Activated T-cell treated with anti-CD3 and anti-CD28 coated beads, Interleukin-2, amount 50 U/mL, for 4 hours (primary cell): ENCODE measurements around the gene WDR83. TPM values are rescaled to one million over a fixed set of nuclear protein-coding genes. Genes with fewer than 3 reads are reported as not detected.
A peak's percentile ranks its signal among the peaks of the same experiment; 100 is the strongest.
"Not testable (repeated sequence)": the region's sequence is repeated elsewhere in the genome, so short reads cannot be mapped to it uniquely, and the experiment has no call there.

Source experiments
- ATAC-seq, 2 donors: fragments of 200-7000 bp; cut with Tn5 transposase; one replicate each; pipeline ENCODE4 v1.10.0; 2021
- DNase-seq: peaks from one replicate; pipeline ENCODE4 v3.0.0-alpha.2; 2020
- H3K27me3 Mint-ChIP-seq: one replicate; pipeline ENCODE4 v1.8.0; 2021; ENCODE audit warnings: low read depth, mixed read lengths
- H3K36me3 Mint-ChIP-seq: one replicate; pipeline ENCODE4 v1.8.0; 2022; ENCODE audit warnings: mixed read lengths; ENCODE audit not compliant: insufficient read depth
- H3K4me1 Mint-ChIP-seq: one replicate; pipeline ENCODE4 v1.8.0; 2021; ENCODE audit warnings: low read depth, mixed read lengths
- H3K4me3 Mint-ChIP-seq: one replicate; pipeline ENCODE4 v1.8.0; 2021; ENCODE audit warnings: mild to moderate bottlenecking, moderate library complexity, mixed read lengths
- H3K9me3 Mint-ChIP-seq: one replicate; pipeline ENCODE4 v1.8.0; 2021; ENCODE audit warnings: mixed read lengths
- total RNA-seq, 3 donors: library from RNA; stranded (reverse); gene quantifications; one replicate each; pipeline ENCODE4 v1.2.1, GENCODE V29; 2021

The WDR83 gene
- total RNA-seq, 3 donors from 2014 or later, result 27.8 to 29.6 (median 28.3) TPM

GRCh38 chr19:12703046-12703445, 36.4 kb downstream of the WDR83 start:
- peak; percentile 67 to 72 for ATAC-seq
- Mint-ChIP-seq H3K4me1 (peaks cover 2% of the 10 kb centered on the region), H3K27me3 (no peaks in the 10 kb centered on the region), H3K36me3 (peaks cover 35% of the 10 kb centered on the region), H3K4me3 (no peak overlapping the region), H3K9me3 (no peaks in the 10 kb centered on the region)
- DNase-seq, result no peak

GRCh38 chr19:12705169-12705568, 38.6 kb downstream of the WDR83 start:
- Mint-ChIP-seq H3K36me3 (peaks cover 34% of the 10 kb centered on the region), H3K4me3 (no peak overlapping the region), H3K9me3 (no peaks in the 10 kb centered on the region), H3K4me1 (no peaks in the 10 kb centered on the region), H3K27me3 (no peaks in the 10 kb centered on the region)
- ATAC-seq (no peak), DNase-seq (no peak)

GRCh38 chr19:12705654-12706331, 39.2 kb downstream of the WDR83 start:
- Mint-ChIP-seq H3K27me3 (no peaks in the 10 kb centered on the region), H3K4me3 (no peak overlapping the region), H3K36me3 (peaks cover 40% of the 10 kb centered on the region), H3K9me3 (no peaks in the 10 kb centered on the region), H3K4me1 (no peaks in the 10 kb centered on the region)
- no peak for ATAC-seq
- no peak for DNase-seq

- H3K4me3 Mint-ChIP-seq, result no peak overlapping the region
- ATAC-seq, result no peak
- no peaks in the 10 kb centered on the region for H3K9me3 Mint-ChIP-seq
Measured at GRCh38 chr19:12706332-12706718, 39.7 kb downstream of the WDR83 start.

GRCh38 chr19:12708641-12709040, 42.0 kb downstream of the WDR83 start:
- Mint-ChIP-seq H3K36me3 (peaks cover 35% of the 10 kb centered on the region), H3K4me3 (no peak overlapping the region), H3K4me1 (no peaks in the 10 kb centered on the region), H3K9me3 (no peaks in the 10 kb centered on the region), H3K27me3 (no peaks in the 10 kb centered on the region)
- ATAC-seq, result no peak
- DNase-seq, result no peak

More at GRCh38 chr19:12706332-12706718, 39.7 kb downstream of the WDR83 start:
- no peak for DNase-seq
- peaks cover 38% of the 10 kb centered on the region for H3K36me3 Mint-ChIP-seq
- H3K4me1 Mint-ChIP-seq, result no peaks in the 10 kb centered on the region
- no peaks in the 10 kb centered on the region for H3K27me3 Mint-ChIP-seq

GRCh38 chr19:12711187-12711586, 44.6 kb downstream of the WDR83 start:
- no peak for DNase-seq
- ATAC-seq, result no peak
- H3K4me3 Mint-ChIP-seq, result no peak overlapping the region
- H3K27me3 Mint-ChIP-seq, result no peaks in the 10 kb centered on the region
- peaks cover 27% of the 10 kb centered on the region for H3K36me3 Mint-ChIP-seq
- no peaks in the 10 kb centered on the region for H3K9me3 Mint-ChIP-seq
- no peaks in the 10 kb centered on the region for H3K4me1 Mint-ChIP-seq

- not testable (repeated sequence) for ATAC-seq, H3K9me3 Mint-ChIP-seq, H3K4me1 Mint-ChIP-seq, H3K27me3 Mint-ChIP-seq, DNase-seq, H3K4me3 Mint-ChIP-seq
- peaks cover 27% of the 10 kb centered on the region for H3K36me3 Mint-ChIP-seq
Measured at GRCh38 chr19:12712077-12712476, 45.5 kb downstream of the WDR83 start.

GRCh38 chr19:12713304-12713703, 46.7 kb downstream of the WDR83 start:
- H3K4me1 Mint-ChIP-seq, H3K4me3 Mint-ChIP-seq, DNase-seq, ATAC-seq, H3K9me3 Mint-ChIP-seq, H3K27me3 Mint-ChIP-seq: not testable (repeated sequence)
- peaks cover 27% of the 10 kb centered on the region for H3K36me3 Mint-ChIP-seq

- Mint-ChIP-seq H3K9me3 (no peaks in the 10 kb centered on the region), H3K4me1 (peaks cover 7% of the 10 kb centered on the region), H3K27me3 (no peaks in the 10 kb centered on the region), H3K36me3 (peaks cover 33% of the 10 kb centered on the region), H3K4me3 (no peak overlapping the region)
- ATAC-seq (no peak), DNase-seq (no peak)
Measured at GRCh38 chr19:12715102-12715501, 48.5 kb downstream of the WDR83 start.

GRCh38 chr19:12715929-12716328, 49.3 kb downstream of the WDR83 start:
- Mint-ChIP-seq H3K27me3 (no peaks in the 10 kb centered on the region), H3K4me3 (no peak overlapping the region), H3K9me3 (no peaks in the 10 kb centered on the region), H3K36me3 (peaks cover 30% of the 10 kb centered on the region), H3K4me1 (peaks cover 13% of the 10 kb centered on the region)
- DNase-seq, result no peak
- no peak for ATAC-seq

GRCh38 chr19:12720296-12720695, 53.7 kb downstream of the WDR83 start:
- Mint-ChIP-seq H3K27me3 (no peaks in the 10 kb centered on the region), H3K36me3 (peaks cover 24% of the 10 kb centered on the region), H3K4me3 (peak overlapping the region; percentile 85), H3K9me3 (no peaks in the 10 kb centered on the region), H3K4me1 (peaks cover 24% of the 10 kb centered on the region)
- DNase-seq (no peak), ATAC-seq (no peak)

GRCh38 chr19:12720851-12721655, 54.4 kb downstream of the WDR83 start:
- peaks cover 24% of the 10 kb centered on the region for H3K4me1 Mint-ChIP-seq
- peak overlapping the region; percentile 85 for H3K4me3 Mint-ChIP-seq
- ATAC-seq (no peak), DNase-seq (no peak)
- no peaks in the 10 kb centered on the region for H3K27me3 Mint-ChIP-seq
- H3K36me3 Mint-ChIP-seq, result peaks cover 24% of the 10 kb centered on the region
- H3K9me3 Mint-ChIP-seq, result no peaks in the 10 kb centered on the region

GRCh38 chr19:12721656-12722565, 55.3 kb downstream of the WDR83 start:
- peaks cover 24% of the 10 kb centered on the region for H3K4me1 Mint-ChIP-seq
- no peaks in the 10 kb centered on the region for H3K27me3 Mint-ChIP-seq
- peaks cover 19% of the 10 kb centered on the region for H3K36me3 Mint-ChIP-seq
- no peaks in the 10 kb centered on the region for H3K9me3 Mint-ChIP-seq
- DNase-seq (peak; percentile 39), ATAC-seq (peak; percentile 19 to 29)
- H3K4me3 Mint-ChIP-seq, result peak overlapping the region; percentile 94
